H1 (cell line): ENCODE results near the gene CFD. TPM values are rescaled to one million over a fixed set of nuclear protein-coding genes. Genes with fewer than 3 reads are reported as not detected.

ENCODE experiments used
- CTCF ChIA-PET: fragments of 300-600 bp; sonication (Branson Sonifier 250); formaldehyde crosslinking; loops from one replicate; lab custom pipeline; 2021; ENCODE audit not compliant: partially characterized antibody; lab: Charles Lee
- POLR2A ChIA-PET: fragments of 300-600 bp; sonication (Branson Sonifier 250); formaldehyde crosslinking; loops from one replicate; lab custom pipeline; 2021; ENCODE audit warnings: inconsistent platforms; ENCODE audit not compliant: partially characterized antibody; lab: Charles Lee
- DNase-seq, 2 experiments: peaks; one replicate each; pipeline versions ENCODE4 v3.0.0 to v3.0.0-alpha.2; 2010 to 2022; ENCODE audit warnings: low spot score in 2 of 2, low read depth in 1 of 2, mixed read lengths in 1 of 2
- FAIRE-seq: peaks from 2 replicates; lab custom pipeline; 2011; peaks lifted over from hg19 to GRCh38; lab: Jason Lieb, UNC
- H2AFZ ChIP-seq: 2 replicates; pipeline ENCODE4 v1.8.1; 2012; ENCODE audit warnings: low read length, inconsistent platforms
- H2AK5ac ChIP-seq: 2 replicates; pipeline ENCODE4 v1.6.1; 2013; ENCODE audit warnings: low read depth, low read length
- H2BK120ac ChIP-seq: replicated peaks from 2 replicates; pipeline ENCODE3; 2013; ENCODE audit warnings: low read depth, low read length, inconsistent platforms
- H2BK12ac ChIP-seq: 2 replicates; pipeline ENCODE4 v1.6.1; 2013; ENCODE audit warnings: low read depth, low read length
- H2BK15ac ChIP-seq: 2 replicates; pipeline ENCODE4 v1.6.1; 2013; ENCODE audit warnings: low read length
- H2BK20ac ChIP-seq: 2 replicates; pipeline ENCODE4 v1.6.1; 2013; ENCODE audit warnings: low read length
- H2BK5ac ChIP-seq: 2 replicates; pipeline ENCODE4 v1.6.1; 2013; ENCODE audit warnings: low read depth, low read length
- H3K14ac ChIP-seq: 2 replicates; pipeline ENCODE4 v1.6.1; 2013; ENCODE audit warnings: inconsistent platforms; ENCODE audit not compliant: insufficient read length
- H3K18ac ChIP-seq: 2 replicates; pipeline ENCODE4 v1.6.1; 2013; ENCODE audit warnings: low read length; ENCODE audit errors: extremely low read depth
- H3K23ac ChIP-seq: 2 replicates; pipeline ENCODE4 v1.6.1; 2013; ENCODE audit warnings: inconsistent platforms; ENCODE audit not compliant: insufficient read length
- H3K23me2 ChIP-seq: 2 replicates; pipeline ENCODE4 v1.6.1; 2013; ENCODE audit warnings: low read depth, low read length
- H3K27ac ChIP-seq: 2 replicates; pipeline ENCODE4 v1.6.1; 2011; ENCODE audit warnings: low read depth, low read length, inconsistent platforms
- H3K27me3 ChIP-seq, 4 experiments: replicated peaks in 1 of 4; 1 replicate in 1 of 4; 2 replicates in 3 of 4; pipeline versions ENCODE4 v1.6.1 to v1.8.1; 2011 to 2013; ENCODE audit warnings: low read length in 3 of 4, mild to moderate bottlenecking in 3 of 4, inconsistent platforms in 2 of 4, mixed read lengths in 2 of 4, moderate library complexity in 1 of 4; ENCODE audit not compliant: control insufficient read depth in 3 of 4, insufficient read depth in 3 of 4; ENCODE audit errors: extremely low read depth in 1 of 4
- H3K36me3 ChIP-seq, 4 experiments: 2 replicates each; pipeline versions ENCODE4 v1.6.1 to v1.8.1; 2011 to 2013; ENCODE audit warnings: mild to moderate bottlenecking in 4 of 4, low read length in 3 of 4, moderate library complexity in 2 of 4, control low read depth in 1 of 4, inconsistent platforms in 1 of 4; ENCODE audit not compliant: insufficient read depth in 4 of 4, control insufficient read depth in 2 of 4
- H3K4ac ChIP-seq: replicated peaks from 2 replicates; pipeline ENCODE3; 2013; ENCODE audit warnings: low read length, low read depth, mixed read lengths, inconsistent platforms; ENCODE audit not compliant: insufficient read length
- H3K4me1 ChIP-seq, 4 experiments: replicated peaks in 1 of 4; 1 replicate in 1 of 4; 2 replicates in 3 of 4; pipeline versions ENCODE4 v1.6.1 to v1.8.1; 2011 to 2013; ENCODE audit warnings: low read length in 3 of 4, inconsistent platforms in 2 of 4, mixed read lengths in 1 of 4; ENCODE audit not compliant: insufficient read depth in 4 of 4, control insufficient read depth in 3 of 4
- H3K4me2 ChIP-seq, 2 experiments: 2 replicates each; pipeline versions ENCODE4 v1.6.1 to v1.8.1; 2011 to 2013; ENCODE audit warnings: low read depth in 2 of 2, low read length in 2 of 2, control low read depth in 1 of 2, inconsistent platforms in 1 of 2, mild to moderate bottlenecking in 1 of 2; ENCODE audit not compliant: insufficient read depth in 1 of 2
- H3K4me3 ChIP-seq, 4 experiments: fragments of 200-600, 300-600 bp in 1 of 4; sonication (generic), shearing (Covaris generic), sonication (Bioruptor Twin) in 1 of 4; 2 replicates each; pipeline versions ENCODE4 v1.5.1 to v1.8.1; 2011 to 2016; ENCODE audit warnings: low read length in 4 of 4, low read depth in 3 of 4, control low read depth in 2 of 4, inconsistent platforms in 2 of 4, mild to moderate bottlenecking in 2 of 4, mixed read lengths in 1 of 4, moderate library complexity in 1 of 4; ENCODE audit not compliant: insufficient read depth in 2 of 4; ENCODE audit errors: extremely low read depth in 1 of 4
- H3K56ac ChIP-seq: replicated peaks from 2 replicates; pipeline ENCODE3; 2013; ENCODE audit warnings: low read depth, mild to moderate bottlenecking, mixed read lengths, low read length, inconsistent platforms; ENCODE audit not compliant: insufficient read length
- H3K79me1 ChIP-seq: 2 replicates; pipeline ENCODE4 v1.6.1; 2013; ENCODE audit warnings: low read depth, low read length, control low read depth
- H3K79me2 ChIP-seq, 2 experiments: 2 replicates each; pipeline versions ENCODE4 v1.6.1 to v1.8.1; 2012 to 2013; ENCODE audit warnings: low read length in 2 of 2, mild to moderate bottlenecking in 2 of 2, inconsistent platforms in 1 of 2; ENCODE audit not compliant: insufficient read depth in 2 of 2, control insufficient read depth in 1 of 2
- H3K9ac ChIP-seq, 4 experiments: replicated peaks in 1 of 4; 1 replicate in 1 of 4; 2 replicates in 3 of 4; pipeline versions ENCODE4 v1.6.1 to v1.8.1; 2011 to 2013; ENCODE audit warnings: low read depth in 3 of 4, low read length in 3 of 4, control low read depth in 2 of 4, mild to moderate bottlenecking in 2 of 4, moderate library complexity in 2 of 4, inconsistent platforms in 1 of 4; ENCODE audit errors: extremely low read depth in 1 of 4
- H3K9me3 ChIP-seq, 2 experiments: 2 replicates each; pipeline versions ENCODE4 v1.6.1 to v1.8.1; 2012 to 2013; ENCODE audit warnings: mild to moderate bottlenecking in 2 of 2, moderate library complexity in 2 of 2, control low read depth in 1 of 2, inconsistent platforms in 1 of 2, low read depth in 1 of 2, low read length in 1 of 2, mixed read lengths in 1 of 2; ENCODE audit not compliant: insufficient read depth in 2 of 2
- H4K20me1 ChIP-seq, 2 experiments: replicated peaks in 1 of 2; 2 replicates each; pipeline versions ENCODE3 to v1.8.1; 2011 to 2013; ENCODE audit warnings: inconsistent platforms in 2 of 2, low read length in 2 of 2, mild to moderate bottlenecking in 1 of 2; ENCODE audit not compliant: insufficient read depth in 2 of 2, control insufficient read depth in 1 of 2
- H4K5ac ChIP-seq: 2 replicates; pipeline ENCODE4 v1.6.1; 2013; ENCODE audit warnings: low read length, low read depth, mixed read lengths, inconsistent platforms; ENCODE audit not compliant: insufficient read length
- H4K8ac ChIP-seq: 2 replicates; pipeline ENCODE4 v1.8.0; 2013; ENCODE audit warnings: mild to moderate bottlenecking, moderate library complexity, low read length, inconsistent platforms; ENCODE audit not compliant: insufficient read depth; ENCODE audit errors: extremely low read depth
- H4K91ac ChIP-seq: replicated peaks from 2 replicates; pipeline ENCODE3; 2013; ENCODE audit warnings: low read length, mixed read lengths, inconsistent platforms; ENCODE audit not compliant: insufficient read length
- ATF3 ChIP-seq: IDR thresholded peaks from 2 replicates; pipeline ENCODE4 v1.6.1; 2011; ENCODE audit warnings: low read depth, mild to moderate bottlenecking, low read length; ENCODE audit not compliant: insufficient read depth
- CEBPB ChIP-seq: IDR thresholded peaks from 2 replicates; pipeline ENCODE4 v1.6.1; 2012; ENCODE audit warnings: low read depth, low read length
- CHD2 ChIP-seq: IDR thresholded peaks from 2 replicates; pipeline ENCODE4 v1.6.1; 2012; ENCODE audit warnings: low read length, improper control_type of control experiment
- CREB1 ChIP-seq: IDR thresholded peaks from 2 replicates; pipeline ENCODE4 v1.6.1; 2012; ENCODE audit warnings: inconsistent platforms
- E2F6 ChIP-seq: IDR thresholded peaks from 2 replicates; pipeline ENCODE4 v1.6.1; 2012; ENCODE audit warnings: inconsistent platforms
- GTF2F1 ChIP-seq: IDR thresholded peaks from 2 replicates; pipeline ENCODE4 v1.6.1; 2012; ENCODE audit warnings: low read depth, low read length, improper control_type of control experiment, borderline replicate concordance
- JUND ChIP-seq: IDR thresholded peaks from 2 replicates; pipeline ENCODE4 v1.6.1; 2011; ENCODE audit warnings: mild to moderate bottlenecking, improper control_type of control experiment, low read length
- KDM1A ChIP-seq: fragments of 200-600, 300-600 bp; sonication (generic); IDR thresholded peaks from 2 replicates; pipeline ENCODE4 v1.7.1; 2016; ENCODE audit warnings: mild to moderate bottlenecking, low read length, borderline replicate concordance
- PHF8 ChIP-seq: fragments of 200-600 bp; sonication (generic); conservative IDR thresholded peaks from 2 replicates; pipeline ENCODE4 v1.7.1; 2012; ENCODE audit warnings: low read depth, mild to moderate bottlenecking, inconsistent platforms, low read length, moderate library complexity
- RAD21 ChIP-seq, 2 experiments: IDR thresholded peaks in 1 of 2; conservative IDR thresholded peaks in 1 of 2; 2 replicates each; pipeline ENCODE4 v1.6.1; 2011; ENCODE audit warnings: low read depth in 2 of 2, low read length in 2 of 2, improper control_type of control experiment in 1 of 2, inconsistent platforms in 1 of 2, mild to moderate bottlenecking in 1 of 2, moderate library complexity in 1 of 2
- SP4 ChIP-seq: IDR thresholded peaks from 2 replicates; pipeline ENCODE4 v1.6.1; 2012; ENCODE audit warnings: low read length, inconsistent platforms
- TAF7 ChIP-seq: optimal IDR thresholded peaks from 2 replicates; pipeline ENCODE3; 2011; ENCODE audit warnings: low read depth, mild to moderate bottlenecking, inconsistent platforms, low read length, moderate library complexity, borderline replicate concordance
- ZNF274 ChIP-seq: IDR thresholded peaks from 2 replicates; pipeline ENCODE4 v1.7.0; 2012; ENCODE audit warnings: low read length, borderline replicate concordance; ENCODE audit errors: extremely low read depth
- WGBS, 2 experiments: shearing (Covaris generic) in 1 of 2; methylation state at CpG; one replicate each; pipeline versions ENCODE4 v1.1.6 to v1.1.7; 2013 to 2015; ENCODE audit warnings: low lambda C conversion rate in 2 of 2, mixed read lengths in 2 of 2, inconsistent platforms in 1 of 2, low coverage in 1 of 2, missing lambda C conversion rate in 1 of 2; ENCODE audit not compliant: insufficient replicate concordance in 2 of 2, insufficient coverage in 1 of 2, insufficient read length in 1 of 2; ENCODE audit errors: extremely low coverage in 1 of 2, missing lambda C conversion rate in 1 of 2; 5-methylcytosine and 5-hydroxymethylcytosine counted together
- polyA plus RNA-seq, 7 experiments: library from polyadenylated mRNA; depleted of rRNA in 3 of 7; stranded (reverse) in 5 of 7; unstranded in 2 of 7; fragments of >200 nt in 5 of 7; fragments of 200-250 nt in 2 of 7; gene quantifications; 1 replicate in 5 of 7; 2 replicates in 1 of 7; 4 replicates in 1 of 7; pipeline versions ENCODE4 v1.2.1 to v1.2.3, GENCODE V29; 2011 to 2013; ENCODE audit warnings: missing spikeins in 2 of 7, mixed read lengths in 2 of 7
- total RNA-seq: library from RNA; stranded (reverse); fragmentation: NEBNext Ultra II Directional; extraction: Animal tissue kit (Norgen Biotek cat#: 25700); gene quantifications from 2 replicates; pipeline ENCODE4 v1.2.1, GENCODE V29; 2021

Gene CFD
- total and polyA plus RNA-seq, 2 of the 8 experiments (the other 6 are each of a cell fraction or from before 2014, with no cell fraction given) = 1.7 to 2.8 TPM

- H3K18ac ChIP-seq = no peak overlapping the region
- H2BK120ac ChIP-seq = no peak overlapping the region
- no peaks in the 10 kb centered on the region for H3K79me1 ChIP-seq
- H2BK15ac ChIP-seq = no peak overlapping the region
- DNase-seq (no peak), FAIRE-seq (no peak)
- no peak overlapping the region for H4K5ac ChIP-seq
- no peaks in the 10 kb centered on the region for H3K36me3 ChIP-seq
- no peak overlapping the region for H4K91ac ChIP-seq
- peaks cover 10% of the 10 kb centered on the region; the same call in 1 of the 2 replicates for H3K23me2 ChIP-seq
- no peak overlapping the region for H2BK5ac ChIP-seq
- H4K8ac ChIP-seq = no peak overlapping the region
- no peaks in the 10 kb centered on the region for H3K9me3 ChIP-seq
- no peak overlapping the region for H3K9ac ChIP-seq
- H2AFZ ChIP-seq = no peak overlapping the region
- H3K27ac ChIP-seq = no peak overlapping the region
- no peak overlapping the region for H2BK12ac ChIP-seq
- no peak overlapping the region for H3K4me3 ChIP-seq
- CTCF ChIA-PET = interaction anchor here (0.9 to 3.3 kb wide), 6 partner anchors 9 to 139 kb away, joined by 3 to 10 read pairs (median 5); no protein-coding TSS in a partner anchor
- no peak overlapping the region for H3K56ac ChIP-seq
- no peak overlapping the region for H3K14ac ChIP-seq
- no peaks in the 10 kb centered on the region for H3K79me2 ChIP-seq
- H3K23ac ChIP-seq = no peak overlapping the region
- H2AK5ac ChIP-seq = no peak overlapping the region
- POLR2A ChIA-PET = interaction anchor here (1.2 kb wide), 2 partner anchors 58 to 76 kb away, joined by 3 read pairs; no protein-coding TSS in a partner anchor
- WGBS, 2 experiments = 83% methylated on average over 9 of the region's 9 CpGs; no CpG with 5 or more reads in 1 of the 2 experiments
- H3K4me1 ChIP-seq = peaks cover 0 to 5% (median 3%) of the 10 kb centered on the region in 4 experiments; a peak in 6 of 7 replicates
- H3K27me3 ChIP-seq = peaks cover 9 to 23% (median 13%) of the 10 kb centered on the region in 4 experiments
- peaks cover 0 to 3% of the 10 kb centered on the region in 2 experiments for H4K20me1 ChIP-seq
- no peak overlapping the region for H3K4me2 ChIP-seq
- H2BK20ac ChIP-seq = no peak overlapping the region
- H3K4ac ChIP-seq = no peak overlapping the region
- no peak for TF ChIP-seq PHF8
- TF ChIP-seq KDM1A = no peak
- no peak for TF ChIP-seq SP4
- TF ChIP-seq TAF7 = no peak
- no peak for TF ChIP-seq CEBPB
- TF ChIP-seq RAD21 (IDR thresholded peaks at IDR 0.05 in 1 of 2, conservative IDR thresholded peaks at IDR 0.05 in 1 of 2; ENCODE audit: low read depth in 2 of 2, low read length in 2 of 2) = no peak
- no peak for TF ChIP-seq GTF2F1
- no peak for TF ChIP-seq E2F6
- TF ChIP-seq ZNF274 = no peak
- no peak for TF ChIP-seq JUND
- TF ChIP-seq CHD2 = no peak
- TF ChIP-seq CREB1 = no peak
- no peak for TF ChIP-seq ATF3
Measured at GRCh38 chr19:858284-858683, 1.2 kb upstream of the CFD start.
